ENCODE data around the gene TTLL13. TPM values are rescaled to one million over a fixed set of nuclear protein-coding genes. Genes with fewer than 3 reads are reported as not detected.

TTLL13 gene
- total and polyA plus RNA-seq, 2 of the 8 experiments (the other 6 are each of a cell fraction or from before 2014, with no cell fraction given), result 0.03 TPM; not detected in 1

DNA sequence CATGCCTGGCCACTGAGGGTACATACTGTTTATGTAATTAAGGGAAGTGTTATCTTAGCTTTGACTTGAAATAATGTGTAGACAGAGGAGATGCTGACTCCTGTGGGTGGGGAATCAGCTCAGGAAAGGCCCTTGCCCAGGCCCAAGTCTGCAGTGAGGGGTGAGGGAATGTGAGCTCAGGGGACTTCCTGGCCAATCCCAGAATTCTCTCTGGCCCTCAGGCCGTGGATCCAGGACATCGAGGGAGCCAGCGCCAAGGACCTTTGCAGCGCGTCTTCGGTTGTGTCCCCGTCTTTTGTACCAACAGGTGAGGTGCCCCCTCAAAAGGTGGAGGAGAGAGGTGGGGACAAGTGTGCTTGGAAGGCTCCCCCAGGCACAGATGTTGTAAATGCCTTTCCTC is 22.0 kb upstream of the TTLL13 start:
- H3K9me3 ChIP-seq (ENCODE audit: insufficient read depth in 2 of 2, low read depth in 1 of 2, low read length in 1 of 2), result no peaks in the 10 kb centered on the region
- FAIRE-seq (no peak), DNase-seq (ENCODE audit: low read depth in 1 of 2, low spot score in 2 of 2) (no peak)
- no peaks in the 10 kb centered on the region for H3K23me2 ChIP-seq (ENCODE audit: low read depth, low read length)
- peaks cover 0 to 2% (median under 1%) of the 10 kb centered on the region in 4 experiments; a peak in 2 of 7 replicates for H3K4me1 ChIP-seq (replicated peaks in 1 of 4; ENCODE audit: control insufficient read depth in 3 of 4, insufficient read depth in 4 of 4, low read length in 3 of 4)
- no peak overlapping the region for H3K9ac ChIP-seq (replicated peaks in 1 of 4; ENCODE audit: extremely low read depth in 1 of 4, low read depth in 3 of 4, low read length in 3 of 4)
- 98% methylated on average over 7 of the region's 7 CpGs; no CpG with 5 or more reads in 1 of the 2 experiments for WGBS, 2 experiments (ENCODE audit: extremely low coverage in 1 of 2, insufficient coverage in 1 of 2, insufficient read length in 1 of 2, insufficient replicate concordance in 2 of 2, low coverage in 1 of 2, low lambda C conversion rate in 2 of 2, missing lambda C conversion rate in 1 of 2)
- H4K20me1 ChIP-seq (replicated peaks in 1 of 2; ENCODE audit: control insufficient read depth in 1 of 2, insufficient read depth in 2 of 2, low read length in 2 of 2), result peaks cover 0 to 7% of the 10 kb centered on the region in 2 experiments
- H3K27ac ChIP-seq (ENCODE audit: low read depth, low read length), result no peak overlapping the region
- CTCF ChIA-PET (ENCODE audit: partially characterized antibody), result interaction anchor here (0.6 to 2.1 kb wide), 6 partner anchors 10 to 84 kb away, joined by 3 to 8 read pairs (median 4); no protein-coding TSS in a partner anchor
- H2AFZ ChIP-seq (ENCODE audit: low read length), result no peak overlapping the region
- no peak overlapping the region for H3K14ac ChIP-seq (ENCODE audit: insufficient read length)
- no peak overlapping the region for H3K23ac ChIP-seq (ENCODE audit: insufficient read length)
- no peak overlapping the region for H3K4me3 ChIP-seq (ENCODE audit: extremely low read depth in 1 of 4, insufficient read depth in 2 of 4, low read depth in 3 of 4, low read length in 4 of 4)
- H3K4ac ChIP-seq (replicated peaks; ENCODE audit: insufficient read length, low read depth, low read length), result no peak overlapping the region
- H4K91ac ChIP-seq (replicated peaks; ENCODE audit: insufficient read length, low read length), result no peak overlapping the region
- no peak overlapping the region for H2AK5ac ChIP-seq (ENCODE audit: low read depth, low read length)
- no peak overlapping the region for H3K18ac ChIP-seq (ENCODE audit: extremely low read depth, low read length)
- H2BK12ac ChIP-seq (ENCODE audit: low read depth, low read length), result no peak overlapping the region
- no peak overlapping the region for H2BK20ac ChIP-seq (ENCODE audit: low read length)
- H3K56ac ChIP-seq (replicated peaks; ENCODE audit: insufficient read length, low read depth, low read length), result no peak overlapping the region
- peaks cover 11 to 52% (median 36%) of the 10 kb centered on the region in 4 experiments; a peak in 7 of 8 replicates for H3K36me3 ChIP-seq (ENCODE audit: control insufficient read depth in 2 of 4, insufficient read depth in 4 of 4, low read length in 3 of 4)
- no peak overlapping the region for H3K4me2 ChIP-seq (ENCODE audit: insufficient read depth in 1 of 2, low read depth in 2 of 2, low read length in 2 of 2)
- no peaks in the 10 kb centered on the region for H3K79me2 ChIP-seq (ENCODE audit: control insufficient read depth in 1 of 2, insufficient read depth in 2 of 2, low read length in 2 of 2)
- no peak overlapping the region for H2BK15ac ChIP-seq (ENCODE audit: low read length)
- no peak overlapping the region for H2BK5ac ChIP-seq (ENCODE audit: low read depth, low read length)
- no peak overlapping the region for H4K5ac ChIP-seq (ENCODE audit: insufficient read length, low read depth, low read length)
- no peak overlapping the region for H2BK120ac ChIP-seq (replicated peaks; ENCODE audit: low read depth, low read length)
- peaks cover 6% of the 10 kb centered on the region for H3K79me1 ChIP-seq (ENCODE audit: low read depth, low read length)
- H3K27me3 ChIP-seq (replicated peaks in 1 of 4; ENCODE audit: control insufficient read depth in 3 of 4, extremely low read depth in 1 of 4, insufficient read depth in 3 of 4, low read length in 3 of 4), result no peaks in the 10 kb centered on the region
- POLR2A ChIA-PET (ENCODE audit: partially characterized antibody), result interaction anchor here (0.6 kb wide), 1 partner anchor 80 kb away, joined by 3 read pairs; no protein-coding TSS in a partner anchor
- no peak overlapping the region for H4K8ac ChIP-seq (ENCODE audit: extremely low read depth, insufficient read depth, low read length)
- TF ChIP-seq HDAC2 (IDR thresholded peaks at IDR 0.05; ENCODE audit: borderline replicate concordance in 1 of 2, low read depth in 2 of 2, low read length in 2 of 2) (no peak), SIRT6 (IDR thresholded peaks at IDR 0.05; ENCODE audit: low read length) (no peak)
